ENCODE results near the gene KCNH4.
"Not testable (repeated sequence)": the region's sequence is repeated elsewhere in the genome, so short reads cannot be mapped to it uniquely, and the experiment has no call there.

Gene KCNH4

GRCh38 chr17:42178817-42179216 lies 2.1 kb downstream of the KCNH4 start:
- DNase-seq (ENCODE audit: low read depth in 2 of 2) = no peak

- DNase-seq (ENCODE audit: low read depth in 2 of 2) = no peak
These were observed 3.3 kb downstream of the KCNH4 start for GRCh38 chr17:42177684-42178083.

GRCh38 chr17:42174126-42174783 lies 6.7 kb downstream of the KCNH4 start:
- DNase-seq (ENCODE audit: low read depth in 2 of 2) = no peak

GRCh38 chr17:42171831-42172230 lies 9.1 kb downstream of the KCNH4 start:
- no peak for DNase-seq (ENCODE audit: low read depth in 2 of 2)

- DNase-seq (ENCODE audit: low read depth in 2 of 2) = no peak
These were observed 11.6 kb downstream of the KCNH4 start for GRCh38 chr17:42169351-42169750.

GRCh38 chr17:42167807-42168206 lies 13.1 kb downstream of the KCNH4 start:
- DNase-seq (ENCODE audit: low read depth in 2 of 2) = no peak

GRCh38 chr17:42166196-42166763 lies 14.7 kb downstream of the KCNH4 start:
- DNase-seq (ENCODE audit: low read depth in 2 of 2) = no peak

GRCh38 chr17:42165751-42166150 lies 15.2 kb downstream of the KCNH4 start:
- DNase-seq (ENCODE audit: low read depth in 2 of 2) = no peak

GRCh38 chr17:42163696-42164407 lies 17.1 kb downstream of the KCNH4 start:
- no peak for DNase-seq (ENCODE audit: low read depth in 2 of 2)

GRCh38 chr17:42163113-42163512 lies 17.8 kb downstream of the KCNH4 start:
- DNase-seq (ENCODE audit: low read depth in 2 of 2) = no peak

- DNase-seq (ENCODE audit: low read depth in 2 of 2) = no peak
These were observed 20.4 kb downstream of the KCNH4 start for GRCh38 chr17:42160531-42160910.

GRCh38 chr17:42159796-42160530 lies 21.0 kb downstream of the KCNH4 start:
- DNase-seq (ENCODE audit: low read depth in 2 of 2) = no peak

- no peak for DNase-seq (ENCODE audit: low read depth in 2 of 2)
These were observed 25.3 kb downstream of the KCNH4 start for GRCh38 chr17:42155614-42156045.

GRCh38 chr17:42153919-42154742 lies 26.8 kb downstream of the KCNH4 start:
- no peak for DNase-seq (ENCODE audit: low read depth in 2 of 2)

- no peak for DNase-seq (ENCODE audit: low read depth in 2 of 2)
These were observed 33.9 kb downstream of the KCNH4 start for GRCh38 chr17:42146911-42147607.

GRCh38 chr17:42143138-42143537 lies 37.8 kb downstream of the KCNH4 start:
- not testable (repeated sequence) for DNase-seq (ENCODE audit: low read depth in 2 of 2)

GRCh38 chr17:42142371-42142896 lies 38.5 kb downstream of the KCNH4 start:
- DNase-seq (ENCODE audit: low read depth in 2 of 2) = no peak

- DNase-seq (ENCODE audit: low read depth in 2 of 2) = no peak
These were observed 39.6 kb downstream of the KCNH4 start for GRCh38 chr17:42141382-42141781.

- DNase-seq (ENCODE audit: low read depth in 2 of 2) = not testable (repeated sequence)
These were observed 40.3 kb downstream of the KCNH4 start for GRCh38 chr17:42140690-42141089.

- no peak for DNase-seq (ENCODE audit: low read depth in 2 of 2)
These were observed 42.0 kb downstream of the KCNH4 start for GRCh38 chr17:42138749-42139492.

Data from stimulated activated CD8-positive, alpha-beta memory T cell treated with anti-CD3 and anti-CD28 coated beads, Interleukin-15, amount 100 ng/mL, for 4 hours (primary cell).